ENCODE measurements around the gene SLAMF9.
"Not testable (repeated sequence)": the region's sequence is repeated elsewhere in the genome, so short reads cannot be mapped to it uniquely, and the experiment has no call there.

SLAMF9 gene

DNA sequence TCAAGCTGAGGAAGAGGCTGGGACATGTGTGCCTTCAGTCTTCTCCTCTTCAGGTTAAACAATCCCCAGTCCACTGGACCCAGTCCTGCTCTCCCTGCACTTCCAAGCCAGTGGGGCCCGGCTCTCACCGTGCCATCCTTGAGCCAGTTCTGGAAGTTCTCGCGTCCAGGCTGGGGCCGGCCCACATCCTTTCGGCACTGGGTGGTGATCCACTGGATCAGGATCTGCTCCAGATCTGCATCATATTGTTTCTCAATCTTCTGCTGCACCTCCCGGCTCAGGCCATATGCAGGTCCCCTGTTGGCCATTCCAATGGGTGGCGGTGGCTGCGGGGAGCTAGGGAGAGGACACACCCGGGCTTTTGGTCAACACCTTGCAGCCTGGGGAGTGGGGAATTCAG is 33.8 kb downstream of the SLAMF9 start:
- no peak for DNase-seq

DNA sequence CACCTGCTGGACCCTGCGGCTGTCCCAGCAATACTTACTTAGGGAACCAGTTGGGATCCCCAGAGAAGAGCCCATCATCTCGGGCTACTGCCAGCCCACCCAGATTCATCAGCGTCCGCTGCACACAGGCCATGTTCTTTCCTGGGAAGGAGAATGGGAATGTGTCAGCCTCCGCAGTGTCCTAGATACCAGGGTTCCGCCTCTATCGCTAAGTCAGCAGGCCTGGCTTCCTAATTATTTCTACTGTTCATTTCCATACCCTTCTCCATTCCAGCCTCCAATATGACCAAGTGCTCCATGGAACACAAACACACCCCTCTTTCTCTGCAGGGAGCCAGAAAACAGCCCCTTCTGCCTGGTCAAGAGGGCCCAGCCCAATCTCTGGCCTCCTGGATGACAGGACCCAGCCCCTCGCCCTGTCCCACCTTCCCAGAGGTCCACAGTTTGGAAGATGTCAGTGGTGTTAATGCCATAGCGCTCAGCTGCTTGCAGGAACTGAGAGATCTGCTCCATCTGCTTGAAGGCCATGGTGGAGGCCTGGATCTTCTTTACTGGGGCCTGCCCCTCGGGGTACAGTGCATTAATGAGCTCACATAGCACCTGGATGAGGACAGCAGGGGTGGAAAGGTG is 34.7 kb downstream of the SLAMF9 start:
- no peak for DNase-seq

GRCh38 chr1:159918352-159919200 is 35.5 kb downstream of the SLAMF9 start:
- no peak for DNase-seq

- DNase-seq, result no peak
Observed at GRCh38 chr1:159917533-159918351, 36.3 kb downstream of the SLAMF9 start.

- DNase-seq, result no peak
Observed at GRCh38 chr1:159916242-159917051, 37.6 kb downstream of the SLAMF9 start.

DNA sequence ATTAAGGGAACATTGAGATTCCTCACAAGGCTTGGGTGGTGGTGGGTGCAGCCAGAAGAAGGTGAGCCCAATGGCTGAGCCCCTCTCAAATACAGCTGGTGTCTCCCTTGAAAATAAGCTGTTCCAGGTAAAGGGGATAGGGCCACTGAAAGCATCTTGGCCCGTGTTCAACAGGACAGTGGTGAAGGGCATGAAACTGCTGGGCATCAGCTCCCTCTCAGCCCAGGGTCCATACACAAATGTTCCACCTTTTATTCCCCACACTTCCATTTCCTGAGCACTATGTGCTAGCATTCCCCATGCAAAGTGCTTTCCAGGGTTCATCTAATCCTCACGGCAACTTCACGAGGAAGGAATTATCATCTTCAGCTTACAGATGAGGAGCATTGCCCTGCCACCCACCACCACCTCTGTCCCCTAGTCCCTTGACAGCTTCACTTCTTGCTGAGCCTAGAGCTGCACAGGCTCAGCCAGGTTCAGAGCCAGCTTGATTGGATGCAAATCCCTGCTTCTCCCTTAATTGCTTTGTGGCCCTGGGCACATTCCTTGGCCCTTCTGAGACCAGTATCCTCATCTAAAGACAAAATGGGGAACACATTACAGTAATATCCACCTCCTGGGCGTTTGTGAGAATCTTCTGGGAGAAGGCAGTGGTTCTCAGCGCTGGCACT is 38.3 kb downstream of the SLAMF9 start:
- no peak for DNase-seq

DNA sequence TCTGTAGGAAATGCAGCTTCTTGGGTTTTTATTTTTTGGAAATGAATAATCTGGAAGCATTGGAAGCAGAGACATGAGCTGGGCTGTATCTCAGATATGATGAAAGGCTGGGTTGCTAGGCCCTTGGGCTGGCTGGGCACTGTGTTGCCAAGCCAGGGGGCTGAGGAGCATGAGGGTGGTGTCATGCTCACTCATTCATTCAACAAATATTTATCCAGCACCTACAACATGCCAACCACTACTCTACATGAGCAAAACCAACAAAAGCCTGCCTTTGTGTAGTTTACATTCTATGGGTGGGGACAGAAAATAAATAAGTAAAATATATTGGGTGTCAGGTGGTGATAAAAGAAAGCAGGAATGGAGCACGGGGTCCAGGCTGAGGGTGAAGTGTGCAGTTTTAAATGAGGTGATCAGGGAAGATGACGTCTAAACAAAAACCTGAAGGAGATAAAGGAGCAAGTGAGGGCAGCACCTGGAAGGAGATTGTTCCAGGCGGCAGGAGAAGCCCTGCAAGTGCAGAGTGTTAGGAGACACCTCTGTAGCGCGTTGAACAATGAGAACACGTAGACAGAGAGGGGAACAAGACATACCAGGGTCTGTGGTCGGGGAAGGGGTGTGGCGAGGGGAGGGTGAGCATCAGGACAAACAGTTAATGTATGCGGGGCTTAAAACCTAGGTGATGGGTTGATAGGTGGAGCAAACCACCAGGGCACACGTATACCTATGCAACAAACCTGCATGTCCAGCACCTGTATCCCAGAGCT is 39.6 kb downstream of the SLAMF9 start:
- DNase-seq, result no peak

- no peak for DNase-seq
Observed at GRCh38 chr1:159913451-159914192, 40.4 kb downstream of the SLAMF9 start.

GRCh38 chr1:159911326-159912070 is 42.5 kb downstream of the SLAMF9 start:
- DNase-seq, result no peak

- DNase-seq, result no peak
Observed at GRCh38 chr1:159908031-159908940, 45.8 kb downstream of the SLAMF9 start.

DNA sequence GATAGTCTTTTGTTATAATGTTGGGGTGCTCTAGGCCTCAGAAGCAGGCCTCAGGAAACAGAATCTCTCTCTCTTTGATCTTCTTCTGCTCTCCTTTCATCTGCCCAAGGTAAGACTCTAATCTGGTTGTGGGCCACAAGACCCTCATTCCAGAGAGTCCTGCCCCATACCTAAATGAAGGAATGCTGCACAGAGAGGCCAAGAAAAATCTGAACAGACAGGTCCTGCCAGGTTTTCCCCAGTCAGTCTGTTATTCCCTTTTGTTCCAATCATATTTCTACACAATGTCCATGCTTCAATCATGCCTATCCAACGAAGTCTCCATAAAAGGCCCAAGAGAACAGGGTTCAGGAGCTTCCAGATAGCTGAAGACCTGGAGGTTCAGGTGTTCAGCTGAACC is 47.1 kb downstream of the SLAMF9 start:
- DNase-seq, result no peak

DNA sequence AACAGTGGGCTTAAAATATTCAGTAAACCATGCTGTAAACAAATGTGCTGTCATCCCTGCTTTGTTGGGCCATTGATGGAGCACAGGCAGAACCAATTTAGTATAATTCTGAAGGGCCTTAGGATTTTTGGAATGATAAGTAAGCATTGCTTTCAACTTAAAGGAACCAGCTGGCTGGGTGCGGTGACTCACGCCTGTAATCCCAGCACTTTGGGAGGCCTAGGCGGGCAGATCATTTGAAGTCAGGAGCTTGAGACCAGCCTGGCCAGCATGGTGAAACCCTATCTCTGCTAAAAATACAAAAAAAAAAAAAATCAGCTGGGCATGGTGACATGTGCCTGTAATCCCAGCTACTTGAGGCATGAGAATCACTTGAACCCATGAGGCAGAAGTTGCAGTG is 50.0 kb downstream of the SLAMF9 start:
- DNase-seq, result not testable (repeated sequence)

- no peak for DNase-seq
Observed at GRCh38 chr1:159902541-159902940, 51.5 kb downstream of the SLAMF9 start.
